ENCODE results near the gene SOX4.
"Not testable (repeated sequence)": the region's sequence is repeated elsewhere in the genome, so short reads cannot be mapped to it uniquely, and the experiment has no call there.

Gene SOX4

DNA sequence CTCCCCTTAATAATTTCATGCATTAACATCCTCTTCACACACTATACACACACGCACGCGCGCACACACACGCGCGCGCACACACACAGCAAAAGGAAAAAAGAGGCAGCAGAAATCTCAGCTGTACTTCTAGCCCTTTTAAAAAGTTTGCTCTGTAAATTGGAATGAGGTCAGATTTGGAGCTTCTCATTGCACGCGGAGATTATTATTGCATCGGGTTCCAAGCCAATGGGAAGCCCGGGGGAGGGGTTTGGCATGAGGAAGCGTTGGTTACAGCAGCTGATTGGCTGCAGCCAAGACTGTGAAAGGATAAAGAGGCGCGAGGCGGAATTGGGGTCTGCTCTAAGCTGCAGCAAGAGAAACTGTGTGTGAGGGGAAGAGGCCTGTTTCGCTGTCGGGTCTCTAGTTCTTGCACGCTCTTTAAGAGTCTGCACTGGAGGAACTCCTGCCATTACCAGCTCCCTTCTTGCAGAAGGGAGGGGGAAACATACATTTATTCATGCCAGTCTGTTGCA lies at the start of gene SOX4:
Gene SOX4, plus strand, starts transcription at position 340 of the 515 bp plus-strand sequence. CDS start 784 bp downstream, outside the sequence.
- ATAC-seq, result peak; percentile 77
- TF ChIP-seq ZFP3 (CRISPR knock-in tag; IDR thresholded peaks at IDR 0.05) (0 out of 2 replicates have a peak, but pooled peaks have one; percentile 39), CREB5 (CRISPR knock-in tag; IDR thresholded peaks at IDR 0.05; ENCODE audit: low read depth) (no peak), ZC3H10 (CRISPR knock-in tag; IDR thresholded peaks at IDR 0.05) (no peak), OSR1 (CRISPR knock-in tag; IDR thresholded peaks at IDR 0.05) (no peak), TCF4 (CRISPR knock-in tag; IDR thresholded peaks at IDR 0.05; ENCODE audit: borderline replicate concordance) (0 out of 2 replicates have a peak, but pooled peaks have one; percentile 9), PATZ1 (CRISPR knock-in tag; IDR thresholded peaks at IDR 0.05; ENCODE audit: borderline replicate concordance) (no peak), ESRRG (CRISPR knock-in tag; IDR thresholded peaks at IDR 0.05) (0 out of 2 replicates have a peak, but pooled peaks have one; percentile 50), GLIS3 (CRISPR knock-in tag; IDR thresholded peaks at IDR 0.05) (peak; percentile 93)
- TF ChIP-seq, protein P1, sequence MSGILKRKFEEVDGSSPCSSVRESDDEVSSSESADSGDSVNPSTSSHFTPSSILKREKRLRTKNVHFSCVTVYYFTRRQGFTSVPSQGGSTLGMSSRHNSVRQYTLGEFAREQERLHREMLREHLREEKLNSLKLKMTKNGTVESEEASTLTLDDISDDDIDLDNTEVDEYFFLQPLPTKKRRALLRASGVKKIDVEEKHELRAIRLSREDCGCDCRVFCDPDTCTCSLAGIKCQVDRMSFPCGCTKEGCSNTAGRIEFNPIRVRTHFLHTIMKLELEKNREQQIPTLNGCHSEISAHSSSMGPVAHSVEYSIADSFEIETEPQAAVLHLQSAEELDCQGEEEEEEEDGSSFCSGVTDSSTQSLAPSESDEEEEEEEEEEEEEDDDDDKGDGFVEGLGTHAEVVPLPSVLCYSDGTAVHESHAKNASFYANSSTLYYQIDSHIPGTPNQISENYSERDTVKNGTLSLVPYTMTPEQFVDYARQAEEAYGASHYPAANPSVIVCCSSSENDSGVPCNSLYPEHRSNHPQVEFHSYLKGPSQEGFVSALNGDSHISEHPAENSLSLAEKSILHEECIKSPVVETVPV (CRISPR knock-in tag; IDR thresholded peaks at IDR 0.05), result 0 out of 2 replicates have a peak, but pooled peaks have one; percentile 77

DNA sequence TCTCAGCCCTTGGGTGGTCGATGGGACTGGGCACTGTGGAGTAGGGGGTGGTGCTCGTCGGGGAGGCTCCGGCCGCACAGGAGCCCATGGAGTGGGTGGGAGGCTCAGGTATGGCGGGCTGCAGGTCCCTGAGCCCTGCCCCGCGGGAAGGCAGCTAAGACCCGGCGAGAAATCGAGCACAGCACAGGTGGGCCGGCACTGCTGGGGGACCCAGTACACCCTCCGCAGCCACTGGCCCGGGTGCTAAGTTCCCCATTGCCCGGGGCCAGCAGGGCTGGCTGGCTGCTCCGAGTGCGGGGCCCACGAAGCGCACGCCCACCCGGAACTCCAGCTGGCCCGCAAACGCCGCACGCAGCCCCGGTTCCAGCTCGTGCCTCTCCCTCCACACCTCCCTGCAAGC lies 41.3 kb upstream of the SOX4 start:
- not testable (repeated sequence) for ATAC-seq

DNA sequence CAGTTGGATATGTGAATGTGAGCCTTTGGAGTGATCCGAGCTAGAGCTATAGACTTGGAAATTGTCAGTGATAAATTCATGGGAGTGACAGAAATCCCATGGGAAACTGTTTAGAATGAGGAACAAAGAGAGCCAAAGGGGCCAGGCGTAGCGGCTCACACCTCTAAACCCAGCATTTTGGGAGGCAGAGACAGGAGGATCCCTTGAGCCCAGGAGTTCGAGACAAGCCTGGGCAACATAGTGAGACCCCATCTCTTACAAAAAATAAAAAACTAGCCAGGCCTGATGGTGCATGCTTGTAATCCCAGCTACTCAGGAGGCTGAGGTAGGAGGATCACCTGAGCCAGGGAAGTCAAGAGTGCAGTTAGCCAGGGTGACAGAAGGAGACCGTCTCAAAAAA lies 39.3 kb upstream of the SOX4 start:
- ATAC-seq, result no peak
- no peak for TF ChIP-seq ZNF8 (CRISPR knock-in tag; IDR thresholded peaks at IDR 0.05)
- TF ChIP-seq BACH2 (CRISPR knock-in tag; IDR thresholded peaks at IDR 0.05; ENCODE audit: borderline replicate concordance), result no peak
- no peak for TF ChIP-seq PPARA (CRISPR knock-in tag; IDR thresholded peaks at IDR 0.05; ENCODE audit: borderline replicate concordance)

- TF ChIP-seq ZC3H10 (CRISPR knock-in tag; IDR thresholded peaks at IDR 0.05) (no peak), TCF4 (CRISPR knock-in tag; IDR thresholded peaks at IDR 0.05; ENCODE audit: borderline replicate concordance) (no peak), BACH2 (CRISPR knock-in tag; IDR thresholded peaks at IDR 0.05; ENCODE audit: borderline replicate concordance) (no peak), ISL1 (CRISPR knock-in tag; IDR thresholded peaks at IDR 0.05) (no peak), ZNF8 (CRISPR knock-in tag; IDR thresholded peaks at IDR 0.05) (no peak), PPARA (CRISPR knock-in tag; IDR thresholded peaks at IDR 0.05; ENCODE audit: borderline replicate concordance) (no peak), ZFP30 (CRISPR knock-in tag; IDR thresholded peaks at IDR 0.05) (no peak), CSDC2 (CRISPR knock-in tag; IDR thresholded peaks at IDR 0.05) (no peak), PATZ1 (CRISPR knock-in tag; IDR thresholded peaks at IDR 0.05; ENCODE audit: borderline replicate concordance) (no peak), OSR1 (CRISPR knock-in tag; IDR thresholded peaks at IDR 0.05) (no peak), ZNF70 (CRISPR knock-in tag; IDR thresholded peaks at IDR 0.05) (no peak), TOX (CRISPR knock-in tag; IDR thresholded peaks at IDR 0.05; ENCODE audit: borderline replicate concordance) (no peak)
- TF ChIP-seq, protein P1 (CRISPR knock-in tag; IDR thresholded peaks at IDR 0.05), result no peak
- no peak for ATAC-seq
Observed at GRCh38 chr6:21555197-21555596, 38.4 kb upstream of the SOX4 start.

DNA sequence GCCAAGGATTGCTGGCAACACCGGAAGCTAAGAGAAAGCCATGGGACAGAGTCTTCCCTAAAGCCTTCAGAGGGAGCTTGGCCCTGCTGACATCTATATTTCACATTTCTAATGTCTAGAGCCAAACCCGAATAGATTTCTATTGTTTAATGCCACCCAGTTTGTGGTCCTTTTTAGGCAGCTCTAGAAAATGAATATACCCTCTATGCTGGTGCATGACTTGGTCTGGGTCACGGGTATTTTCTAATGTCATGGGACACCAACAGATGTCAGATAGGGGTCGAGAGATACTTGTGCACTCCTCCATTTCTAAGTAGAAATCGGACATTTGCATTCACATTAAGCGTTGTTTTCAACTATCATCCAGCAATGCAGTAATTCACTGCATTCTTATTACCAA lies 37.0 kb upstream of the SOX4 start:
- no peak for ATAC-seq
- no peak for TF ChIP-seq ZFP3 (CRISPR knock-in tag; IDR thresholded peaks at IDR 0.05)
